ENCODE results near the gene NNMT. TPM values are rescaled to one million over a fixed set of nuclear protein-coding genes. Genes with fewer than 3 reads are reported as not detected.

The NNMT gene
- polyA plus RNA-seq, 4 donors: 0.81 to 169 (median 22.7) TPM

DNA sequence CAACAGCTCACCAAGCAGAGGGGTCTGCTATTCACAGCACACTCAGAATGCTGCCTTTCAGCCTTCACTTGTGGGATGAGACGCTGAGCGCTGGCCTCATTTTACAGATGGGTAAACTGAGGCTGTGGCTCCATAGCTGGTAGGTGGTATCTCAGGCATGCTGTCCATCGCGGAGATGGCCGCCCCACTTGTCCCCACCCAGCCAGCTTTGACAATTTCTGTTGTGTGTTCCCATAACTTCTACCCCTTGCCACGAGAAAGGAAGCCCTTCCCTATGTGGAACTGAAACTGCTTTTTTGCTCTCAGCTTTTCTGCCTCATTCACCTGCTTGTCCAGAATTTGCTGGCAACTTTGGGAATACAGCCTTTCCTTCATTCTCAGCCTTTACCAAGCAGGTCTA, 36.1 kb upstream of the NNMT start:
- 90 to 94% (median 91%) methylated on average over 6 of the region's 6 CpGs for WGBS, 3 donors
- Histone ChIP-seq H3K4me3 (ENCODE audit: low read depth in 1 of 3, low read length in 3 of 3) (no peak overlapping the region), H3K27me3 (ENCODE audit: control insufficient read depth in 3 of 3, insufficient read depth in 3 of 3, low read length in 3 of 3) (no peaks in the 10 kb centered on the region), H3K36me3 (ENCODE audit: control insufficient read depth in 3 of 3, insufficient read depth in 2 of 3, low read depth in 1 of 3, low read length in 3 of 3) (peaks cover 0 to 3% (median 0%) of the 10 kb centered on the region in 3 donors), H3K4me1 (ENCODE audit: control insufficient read depth in 3 of 3, insufficient read depth in 2 of 3, low read depth in 1 of 3, low read length in 2 of 3) (peaks cover 0 to 23% (median 0%) of the 10 kb centered on the region in 3 donors), H3K27ac (ENCODE audit: low read depth in 1 of 3, low read length in 2 of 3) (peak overlapping the region in 1 of 3 donors; percentile 56), H3K9me3 (ENCODE audit: control insufficient read depth in 2 of 2, insufficient read depth in 1 of 2, low read depth in 1 of 2, low read length in 1 of 2) (no peaks in the 10 kb centered on the region)
- FAIRE-seq (no peak), DNase-seq (no peak)

DNA sequence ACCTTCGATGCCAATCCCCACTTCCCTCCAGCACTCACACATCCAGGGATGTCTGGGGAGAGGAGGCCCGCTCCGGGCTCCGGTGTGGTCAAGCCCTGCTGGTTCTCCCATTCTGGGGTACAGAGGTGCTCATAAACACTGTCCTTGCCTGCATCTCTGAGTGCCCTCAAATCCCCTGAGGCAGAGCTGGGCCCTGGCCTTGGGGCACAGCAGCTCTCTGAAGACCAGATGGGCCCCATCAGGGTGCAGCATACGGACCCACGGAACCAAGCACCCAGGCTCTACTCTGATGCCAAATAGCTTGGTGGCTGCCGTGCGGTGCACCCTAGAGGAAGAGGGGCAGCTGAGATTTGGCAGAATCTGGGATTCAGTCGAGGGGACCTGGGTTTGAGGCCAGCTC, 35.7 kb upstream of the NNMT start:
- no peak overlapping the region for H3K4me3 ChIP-seq (ENCODE audit: low read depth in 1 of 3, low read length in 3 of 3)
- no peak for FAIRE-seq
- no peaks in the 10 kb centered on the region for H3K27me3 ChIP-seq (ENCODE audit: control insufficient read depth in 3 of 3, insufficient read depth in 3 of 3, low read length in 3 of 3)
- H3K4me1 ChIP-seq (ENCODE audit: control insufficient read depth in 3 of 3, insufficient read depth in 2 of 3, low read depth in 1 of 3, low read length in 2 of 3): peaks cover 0 to 23% (median 0%) of the 10 kb centered on the region in 3 donors
- no peak for DNase-seq
- H3K9me3 ChIP-seq (ENCODE audit: control insufficient read depth in 2 of 2, insufficient read depth in 1 of 2, low read depth in 1 of 2, low read length in 1 of 2): no peaks in the 10 kb centered on the region
- 67 to 79% (median 78%) methylated on average over 9 of the region's 9 CpGs for WGBS, 3 donors
- peaks cover 0 to 3% (median 0%) of the 10 kb centered on the region in 3 donors for H3K36me3 ChIP-seq (ENCODE audit: control insufficient read depth in 3 of 3, insufficient read depth in 2 of 3, low read depth in 1 of 3, low read length in 3 of 3)
- peak overlapping the region in 1 of 3 donors; percentile 56 for H3K27ac ChIP-seq (ENCODE audit: low read depth in 1 of 3, low read length in 2 of 3)

DNA sequence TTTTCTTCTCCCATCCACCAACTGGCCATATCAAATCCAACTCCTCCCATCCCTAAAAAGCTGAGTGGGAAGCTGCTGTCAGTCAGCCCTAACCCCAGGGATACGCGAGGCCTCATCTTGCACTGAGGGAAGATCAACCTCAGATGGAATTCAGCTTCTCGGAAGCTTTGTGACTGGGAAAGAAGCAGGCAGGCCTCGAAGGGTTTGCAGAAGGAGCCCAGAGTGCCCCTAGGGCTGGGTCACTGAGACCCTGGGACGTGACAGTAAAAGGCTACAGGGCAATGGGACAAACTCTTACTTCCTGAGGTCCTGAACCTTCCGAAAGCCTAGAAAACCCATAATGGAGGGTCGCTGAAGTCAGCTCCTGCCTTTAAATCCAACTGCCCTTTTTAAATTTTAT, 34.4 kb upstream of the NNMT start:
- FAIRE-seq (no peak), DNase-seq (no peak)
- Histone ChIP-seq H3K4me3 (ENCODE audit: low read depth in 1 of 3, low read length in 3 of 3) (no peak overlapping the region), H3K27ac (ENCODE audit: low read depth in 1 of 3, low read length in 2 of 3) (no peak overlapping the region), H3K36me3 (ENCODE audit: control insufficient read depth in 3 of 3, insufficient read depth in 2 of 3, low read depth in 1 of 3, low read length in 3 of 3) (no peaks in the 10 kb centered on the region), H3K4me1 (ENCODE audit: control insufficient read depth in 3 of 3, insufficient read depth in 2 of 3, low read depth in 1 of 3, low read length in 2 of 3) (peaks cover 0 to 23% (median 0%) of the 10 kb centered on the region in 3 donors), H3K9me3 (ENCODE audit: control insufficient read depth in 2 of 2, insufficient read depth in 1 of 2, low read depth in 1 of 2, low read length in 1 of 2) (no peaks in the 10 kb centered on the region), H3K27me3 (ENCODE audit: control insufficient read depth in 3 of 3, insufficient read depth in 3 of 3, low read length in 3 of 3) (no peaks in the 10 kb centered on the region)
- 85 to 86% (median 85%) methylated on average over 7 of the region's 7 CpGs for WGBS, 3 donors

DNA sequence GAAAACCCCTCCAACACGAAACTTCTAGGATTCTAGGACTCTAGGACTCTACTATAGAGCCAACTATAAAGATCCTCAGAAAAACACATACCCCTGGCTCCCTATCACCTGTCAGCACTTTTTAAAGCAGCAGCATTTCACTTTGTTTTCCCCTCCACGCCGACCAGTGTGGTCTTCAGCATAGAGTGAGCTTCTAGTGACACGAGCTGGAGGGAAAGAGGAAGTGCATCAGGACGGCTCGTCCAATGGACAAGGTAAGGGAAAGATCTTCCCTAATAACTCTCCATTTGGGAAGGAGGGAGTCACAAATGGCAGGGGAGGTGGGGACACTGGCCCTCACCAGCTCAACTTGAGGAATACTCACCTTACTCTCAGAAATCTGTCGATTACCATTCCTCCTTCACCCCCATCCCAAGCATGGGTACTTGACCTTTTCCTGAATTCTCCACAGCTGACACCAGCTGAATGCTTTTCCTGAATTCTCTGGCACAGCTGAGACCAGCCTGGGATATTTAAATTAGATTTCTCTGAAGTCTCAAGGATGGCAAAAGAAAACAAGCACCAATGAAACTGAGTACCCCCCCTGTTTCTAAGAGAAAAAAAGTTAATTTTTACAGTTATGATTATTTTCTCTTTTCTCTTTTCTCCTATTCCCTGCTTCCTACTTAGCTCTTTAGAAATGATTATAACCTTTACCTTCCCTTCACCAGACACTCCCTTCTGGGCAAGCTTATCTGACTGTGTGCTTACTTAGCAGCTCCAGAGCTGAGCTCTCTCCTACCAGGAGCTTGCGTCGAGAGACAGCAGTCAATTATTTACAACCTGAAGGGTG, 33.3 kb upstream of the NNMT start:
- Histone ChIP-seq H3K27me3 (ENCODE audit: control insufficient read depth in 3 of 3, insufficient read depth in 3 of 3, low read length in 3 of 3) (no peaks in the 10 kb centered on the region), H3K4me3 (ENCODE audit: low read depth in 1 of 3, low read length in 3 of 3) (no peak overlapping the region), H3K9me3 (ENCODE audit: control insufficient read depth in 2 of 2, insufficient read depth in 1 of 2, low read depth in 1 of 2, low read length in 1 of 2) (no peaks in the 10 kb centered on the region), H3K36me3 (ENCODE audit: control insufficient read depth in 3 of 3, insufficient read depth in 2 of 3, low read depth in 1 of 3, low read length in 3 of 3) (no peaks in the 10 kb centered on the region), H3K4me1 (ENCODE audit: control insufficient read depth in 3 of 3, insufficient read depth in 2 of 3, low read depth in 1 of 3, low read length in 2 of 3) (peaks cover 0 to 19% (median 0%) of the 10 kb centered on the region in 3 donors), H3K27ac (ENCODE audit: low read depth in 1 of 3, low read length in 2 of 3) (peak overlapping the region in 1 of 3 donors; percentile 85)
- 9 to 17% (median 15%) methylated on average over 9 of the region's 9 CpGs for WGBS, 3 donors
- DNase-seq (peak; percentile 69 to 73), FAIRE-seq (no peak)

DNA sequence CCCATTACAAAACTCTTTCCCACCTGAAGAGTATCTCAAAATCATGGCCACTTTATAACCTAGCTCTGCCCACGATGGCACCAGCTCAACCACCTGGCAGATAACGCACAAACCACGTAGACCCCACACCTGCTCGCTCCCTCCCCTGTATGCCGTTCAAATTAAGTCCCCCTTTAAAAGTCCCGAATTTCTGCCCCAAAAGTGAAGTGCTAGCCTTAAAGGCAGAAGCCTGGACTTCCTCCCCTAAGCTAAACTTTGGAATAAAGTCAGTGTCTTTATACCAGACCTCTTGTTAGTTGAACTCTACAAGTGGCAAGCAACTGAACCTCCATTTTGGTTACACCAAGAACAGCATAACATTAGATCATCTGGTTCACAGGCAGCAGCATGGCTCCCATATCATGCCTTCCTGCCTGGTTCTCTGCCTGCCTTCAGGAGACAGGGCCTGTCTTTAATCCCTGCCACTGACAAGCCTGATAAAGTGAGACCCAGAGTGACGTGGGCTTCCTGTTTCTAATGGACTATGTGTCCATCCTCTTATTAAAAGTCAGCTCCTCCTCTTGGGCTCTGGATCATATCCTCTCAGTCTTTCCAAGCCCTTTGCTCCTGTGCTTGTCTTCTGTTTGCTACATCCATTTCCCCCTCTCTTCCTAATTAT, 32.6 kb upstream of the NNMT start:
- H3K27ac ChIP-seq (ENCODE audit: low read depth in 1 of 3, low read length in 2 of 3): peak overlapping the region in 1 of 3 donors; percentile 85
- DNase-seq: no peak
- WGBS, 3 donors: 31 to 60% (median 44%) methylated on average over 7 of the region's 7 CpGs

GRCh38 chr11:114264381-114264780, 31.8 kb upstream of the NNMT start:
- DNase-seq (no peak), FAIRE-seq (no peak)
- Histone ChIP-seq H3K4me3 (ENCODE audit: low read depth in 1 of 3, low read length in 3 of 3) (no peak overlapping the region), H3K4me1 (ENCODE audit: control insufficient read depth in 3 of 3, insufficient read depth in 2 of 3, low read depth in 1 of 3, low read length in 2 of 3) (peaks cover 0 to 13% (median 0%) of the 10 kb centered on the region in 3 donors), H3K36me3 (ENCODE audit: control insufficient read depth in 3 of 3, insufficient read depth in 2 of 3, low read depth in 1 of 3, low read length in 3 of 3) (no peaks in the 10 kb centered on the region), H3K27ac (ENCODE audit: low read depth in 1 of 3, low read length in 2 of 3) (no peak overlapping the region), H3K9me3 (ENCODE audit: control insufficient read depth in 2 of 2, insufficient read depth in 1 of 2, low read depth in 1 of 2, low read length in 1 of 2) (no peaks in the 10 kb centered on the region), H3K27me3 (ENCODE audit: control insufficient read depth in 3 of 3, insufficient read depth in 3 of 3, low read length in 3 of 3) (no peaks in the 10 kb centered on the region)
- WGBS, 3 donors: 76 to 86% (median 85%) methylated on average over 2 of the region's 2 CpGs

More for the DNA sequence above, 32.6 kb upstream of the NNMT start:
- FAIRE-seq: no peak
- Histone ChIP-seq H3K4me1 (ENCODE audit: control insufficient read depth in 3 of 3, insufficient read depth in 2 of 3, low read depth in 1 of 3, low read length in 2 of 3) (peaks cover 0 to 13% (median 0%) of the 10 kb centered on the region in 3 donors), H3K4me3 (ENCODE audit: low read depth in 1 of 3, low read length in 3 of 3) (no peak overlapping the region), H3K27me3 (ENCODE audit: control insufficient read depth in 3 of 3, insufficient read depth in 3 of 3, low read length in 3 of 3) (no peaks in the 10 kb centered on the region), H3K9me3 (ENCODE audit: control insufficient read depth in 2 of 2, insufficient read depth in 1 of 2, low read depth in 1 of 2, low read length in 1 of 2) (no peaks in the 10 kb centered on the region), H3K36me3 (ENCODE audit: control insufficient read depth in 3 of 3, insufficient read depth in 2 of 3, low read depth in 1 of 3, low read length in 3 of 3) (no peaks in the 10 kb centered on the region)

GRCh38 chr11:114265122-114265878, 30.9 kb upstream of the NNMT start:
- no peak for DNase-seq
- H3K9me3 ChIP-seq (ENCODE audit: control insufficient read depth in 2 of 2, insufficient read depth in 1 of 2, low read depth in 1 of 2, low read length in 1 of 2): peaks cover 0 to 2% of the 10 kb centered on the region in 2 donors
- WGBS, 3 donors: 71 to 75% (median 72%) methylated on average over 8 of the region's 8 CpGs
- no peak for FAIRE-seq
- peaks cover 0 to 13% (median 0%) of the 10 kb centered on the region in 3 donors for H3K4me1 ChIP-seq (ENCODE audit: control insufficient read depth in 3 of 3, insufficient read depth in 2 of 3, low read depth in 1 of 3, low read length in 2 of 3)
- H3K4me3 ChIP-seq (ENCODE audit: low read depth in 1 of 3, low read length in 3 of 3): no peak overlapping the region
- H3K27me3 ChIP-seq (ENCODE audit: control insufficient read depth in 3 of 3, insufficient read depth in 3 of 3, low read length in 3 of 3): no peaks in the 10 kb centered on the region
- no peaks in the 10 kb centered on the region for H3K36me3 ChIP-seq (ENCODE audit: control insufficient read depth in 3 of 3, insufficient read depth in 2 of 3, low read depth in 1 of 3, low read length in 3 of 3)
- H3K27ac ChIP-seq (ENCODE audit: low read depth in 1 of 3, low read length in 2 of 3): no peak overlapping the region

- Histone ChIP-seq H3K36me3 (ENCODE audit: control insufficient read depth in 3 of 3, insufficient read depth in 2 of 3, low read depth in 1 of 3, low read length in 3 of 3) (no peaks in the 10 kb centered on the region), H3K9me3 (ENCODE audit: control insufficient read depth in 2 of 2, insufficient read depth in 1 of 2, low read depth in 1 of 2, low read length in 1 of 2) (peaks cover 0 to 4% of the 10 kb centered on the region in 2 donors), H3K27ac (ENCODE audit: low read depth in 1 of 3, low read length in 2 of 3) (no peak overlapping the region), H3K4me3 (ENCODE audit: low read depth in 1 of 3, low read length in 3 of 3) (no peak overlapping the region), H3K4me1 (ENCODE audit: control insufficient read depth in 3 of 3, insufficient read depth in 2 of 3, low read depth in 1 of 3, low read length in 2 of 3) (no peaks in the 10 kb centered on the region), H3K27me3 (ENCODE audit: control insufficient read depth in 3 of 3, insufficient read depth in 3 of 3, low read length in 3 of 3) (no peaks in the 10 kb centered on the region)
- FAIRE-seq (no peak), DNase-seq (no peak)
- 68 to 85% (median 75%) methylated on average over 2 of the region's 2 CpGs for whole genome bisulfite sequencing, 3 donors
Measured at GRCh38 chr11:114269498-114269897, 26.7 kb upstream of the NNMT start.

All from small intestine (tissue), 7 donors.